Endothelial cell (in vitro differentiated cells): Measurements from ENCODE around the gene KLHDC7A. TPM values are rescaled to one million over a fixed set of nuclear protein-coding genes. Genes with fewer than 3 reads are reported as not detected.

Source experiments
- DNase-seq: peaks from one replicate; pipeline ENCODE4 v3.0.0; 2021; ENCODE audit warnings: low spot score
- H3K27ac Mint-ChIP-seq: one replicate; pipeline ENCODE4 v1.8.0; 2021; ENCODE audit warnings: mixed read lengths, inconsistent platforms; ENCODE audit not compliant: unreplicated experiment
- H3K27me3 Mint-ChIP-seq: one replicate; pipeline ENCODE4 v1.8.0; 2021; ENCODE audit warnings: mild to moderate bottlenecking, moderate library complexity, mixed read lengths, inconsistent platforms; ENCODE audit not compliant: unreplicated experiment
- H3K36me3 Mint-ChIP-seq: one replicate; pipeline ENCODE4 v1.8.0; 2021; ENCODE audit warnings: mild to moderate bottlenecking, low read depth, mixed read lengths, inconsistent platforms; ENCODE audit not compliant: unreplicated experiment
- H3K4me1 Mint-ChIP-seq: one replicate; pipeline ENCODE4 v1.8.0; 2021; ENCODE audit warnings: mild to moderate bottlenecking, mixed read lengths, inconsistent platforms; ENCODE audit not compliant: unreplicated experiment
- H3K4me3 Mint-ChIP-seq: one replicate; pipeline ENCODE4 v1.8.0; 2021; ENCODE audit warnings: mild to moderate bottlenecking, mixed read lengths, inconsistent platforms; ENCODE audit not compliant: unreplicated experiment
- H3K9me3 Mint-ChIP-seq: one replicate; pipeline ENCODE4 v1.8.0; 2021; ENCODE audit warnings: mixed read lengths, inconsistent platforms; ENCODE audit not compliant: unreplicated experiment
- CTCF ChIP-seq: fragments of 200-600 bp; sonication (generic); IDR thresholded peaks from one replicate; pipeline ENCODE4 v1.5.0; 2021; ENCODE audit warnings: antibody characterized with exemption; ENCODE audit not compliant: unreplicated experiment
- total RNA-seq: library from RNA; stranded (reverse); fragmentation: NEBNext Ultra II Directional; extraction: Animal tissue kit (Norgen Biotek cat#: 25700); gene quantifications from one replicate; pipeline ENCODE4 v1.2.1, GENCODE V29; 2021; ENCODE audit not compliant: unreplicated experiment

Gene KLHDC7A
- total RNA-seq, 1 donor from 2014 or later = not detected

- no peak for TF ChIP-seq CTCF
- Mint-ChIP-seq H3K9me3 (no peaks in the 10 kb centered on the region), H3K27ac (no peak overlapping the region), H3K36me3 (no peaks in the 10 kb centered on the region), H3K4me1 (no peaks in the 10 kb centered on the region), H3K4me3 (no peak overlapping the region), H3K27me3 (peaks cover 2% of the 10 kb centered on the region)
- DNase-seq = no peak
These were observed 46.8 kb downstream of the KLHDC7A start for GRCh38 chr1:18527514-18527913.

- DNase-seq = no peak
- no peaks in the 10 kb centered on the region for H3K9me3 Mint-ChIP-seq
- no peaks in the 10 kb centered on the region for H3K4me1 Mint-ChIP-seq
- H3K4me3 Mint-ChIP-seq = no peak overlapping the region
- no peak overlapping the region for H3K27ac Mint-ChIP-seq
- peaks cover 2% of the 10 kb centered on the region for H3K27me3 Mint-ChIP-seq
- no peaks in the 10 kb centered on the region for H3K36me3 Mint-ChIP-seq
- TF ChIP-seq CTCF = no peak
These were observed 47.2 kb downstream of the KLHDC7A start for GRCh38 chr1:18527921-18528320.

- Mint-ChIP-seq H3K27ac (no peak overlapping the region), H3K36me3 (no peaks in the 10 kb centered on the region), H3K4me3 (no peak overlapping the region), H3K9me3 (no peaks in the 10 kb centered on the region), H3K27me3 (peaks cover 2% of the 10 kb centered on the region), H3K4me1 (no peaks in the 10 kb centered on the region)
- DNase-seq = no peak
- TF ChIP-seq CTCF = no peak
These were observed 47.9 kb downstream of the KLHDC7A start for GRCh38 chr1:18528616-18529015.

GRCh38 chr1:18529714-18530113, 49.0 kb downstream of the KLHDC7A start:
- H3K36me3 Mint-ChIP-seq = no peaks in the 10 kb centered on the region
- H3K27ac Mint-ChIP-seq = no peak overlapping the region
- no peak for DNase-seq
- no peaks in the 10 kb centered on the region for H3K4me1 Mint-ChIP-seq
- peaks cover 2% of the 10 kb centered on the region for H3K27me3 Mint-ChIP-seq
- H3K9me3 Mint-ChIP-seq = no peaks in the 10 kb centered on the region
- H3K4me3 Mint-ChIP-seq = no peak overlapping the region
- TF ChIP-seq CTCF = no peak

- Mint-ChIP-seq H3K4me3 (no peak overlapping the region), H3K36me3 (no peaks in the 10 kb centered on the region), H3K4me1 (no peaks in the 10 kb centered on the region), H3K27ac (no peak overlapping the region), H3K27me3 (peaks cover 2% of the 10 kb centered on the region), H3K9me3 (no peaks in the 10 kb centered on the region)
- DNase-seq = no peak
- TF ChIP-seq CTCF = no peak
These were observed 50.1 kb downstream of the KLHDC7A start for GRCh38 chr1:18530587-18531502.
